Measurements from ENCODE around the gene RNF5.

The RNF5 gene

DNA sequence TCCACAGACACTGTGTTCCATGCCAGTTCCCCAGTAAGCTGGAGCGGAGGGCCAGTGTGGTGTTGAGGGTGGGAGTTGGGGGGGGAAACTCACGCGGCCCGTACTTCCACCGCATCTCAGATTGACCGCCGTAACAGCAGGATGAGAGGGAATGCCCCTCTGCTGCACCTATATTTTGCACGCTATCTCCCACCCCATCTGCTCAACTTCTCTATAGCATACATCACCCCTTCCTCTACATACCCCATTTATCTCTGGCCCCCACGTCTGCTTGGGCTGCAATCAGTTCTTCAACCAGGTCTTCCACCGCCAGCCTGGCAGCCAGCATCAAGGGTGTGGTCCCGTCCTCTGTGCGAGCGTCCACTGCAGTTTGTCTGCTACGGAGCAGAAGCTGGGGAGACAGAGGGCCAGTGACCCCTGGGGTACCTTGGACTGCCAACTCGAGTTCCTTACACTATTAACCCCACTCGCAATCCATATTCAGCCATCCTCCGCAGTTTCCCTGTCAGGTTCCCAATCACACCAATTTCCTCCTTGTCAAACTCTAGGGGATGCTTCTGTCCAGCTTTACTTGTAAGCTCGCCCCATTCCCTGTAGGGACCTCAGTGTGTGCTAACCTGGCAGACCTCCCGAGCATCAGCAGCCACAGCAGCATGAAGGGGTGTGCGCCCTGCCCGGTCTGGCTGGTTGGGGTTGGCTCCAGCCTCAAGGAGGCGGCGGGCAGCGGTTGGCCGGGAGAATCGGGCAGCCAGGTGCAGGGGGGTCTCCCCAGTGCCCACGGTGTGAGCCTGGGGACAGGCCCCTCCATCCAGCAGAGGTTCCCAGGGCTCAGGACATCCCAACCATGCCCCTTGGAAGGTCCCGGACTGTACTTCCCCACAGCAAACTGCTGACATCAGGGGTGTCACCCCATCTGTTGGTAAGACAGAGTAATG lies 18.7 kb downstream of the RNF5 start (continued):
- TF ChIP-seq BCL6B (tag by site-specific recombination; IDR thresholded peaks at IDR 0.05) (no peak), HOXC10 (CRISPR knock-in tag; IDR thresholded peaks at IDR 0.05) (0 out of 2 replicates have a peak, but pooled peaks have one; percentile 7), ZNF37A (tag by site-specific recombination; IDR thresholded peaks at IDR 0.05) (no peak), ZBTB1 (tag by site-specific recombination; IDR thresholded peaks at IDR 0.05) (no peak), PATZ1 (tag by site-specific recombination; IDR thresholded peaks at IDR 0.05) (no peak; the same call in none of the 2 replicates), TRIM28 (IDR thresholded peaks at IDR 0.05; ENCODE audit: borderline replicate concordance, low read length) (no peak), ZNF157 (tag by site-specific recombination; IDR thresholded peaks at IDR 0.05) (no peak), ZNF600 (tag by site-specific recombination; IDR thresholded peaks at IDR 0.05) (peak; percentile 86), ZNF404 (tag by site-specific recombination; IDR thresholded peaks at IDR 0.05) (no peak), ZNF221 (tag by site-specific recombination; IDR thresholded peaks at IDR 0.05; ENCODE audit: borderline replicate concordance) (no peak), PBX3 (CRISPR knock-in tag; IDR thresholded peaks at IDR 0.05) (peak; percentile 13; the same call in 1 of the 2 replicates), ZNF623 (tag by site-specific recombination; IDR thresholded peaks at IDR 0.05) (no peak), ZNF560 (tag by site-specific recombination; IDR thresholded peaks at IDR 0.05; ENCODE audit: borderline replicate concordance) (no peak), ZNF629 (tag by site-specific recombination; IDR thresholded peaks at IDR 0.05) (no peak), ZNF626 (tag by site-specific recombination; IDR thresholded peaks at IDR 0.05) (no peak)
- TF ChIP-seq, protein P1, sequence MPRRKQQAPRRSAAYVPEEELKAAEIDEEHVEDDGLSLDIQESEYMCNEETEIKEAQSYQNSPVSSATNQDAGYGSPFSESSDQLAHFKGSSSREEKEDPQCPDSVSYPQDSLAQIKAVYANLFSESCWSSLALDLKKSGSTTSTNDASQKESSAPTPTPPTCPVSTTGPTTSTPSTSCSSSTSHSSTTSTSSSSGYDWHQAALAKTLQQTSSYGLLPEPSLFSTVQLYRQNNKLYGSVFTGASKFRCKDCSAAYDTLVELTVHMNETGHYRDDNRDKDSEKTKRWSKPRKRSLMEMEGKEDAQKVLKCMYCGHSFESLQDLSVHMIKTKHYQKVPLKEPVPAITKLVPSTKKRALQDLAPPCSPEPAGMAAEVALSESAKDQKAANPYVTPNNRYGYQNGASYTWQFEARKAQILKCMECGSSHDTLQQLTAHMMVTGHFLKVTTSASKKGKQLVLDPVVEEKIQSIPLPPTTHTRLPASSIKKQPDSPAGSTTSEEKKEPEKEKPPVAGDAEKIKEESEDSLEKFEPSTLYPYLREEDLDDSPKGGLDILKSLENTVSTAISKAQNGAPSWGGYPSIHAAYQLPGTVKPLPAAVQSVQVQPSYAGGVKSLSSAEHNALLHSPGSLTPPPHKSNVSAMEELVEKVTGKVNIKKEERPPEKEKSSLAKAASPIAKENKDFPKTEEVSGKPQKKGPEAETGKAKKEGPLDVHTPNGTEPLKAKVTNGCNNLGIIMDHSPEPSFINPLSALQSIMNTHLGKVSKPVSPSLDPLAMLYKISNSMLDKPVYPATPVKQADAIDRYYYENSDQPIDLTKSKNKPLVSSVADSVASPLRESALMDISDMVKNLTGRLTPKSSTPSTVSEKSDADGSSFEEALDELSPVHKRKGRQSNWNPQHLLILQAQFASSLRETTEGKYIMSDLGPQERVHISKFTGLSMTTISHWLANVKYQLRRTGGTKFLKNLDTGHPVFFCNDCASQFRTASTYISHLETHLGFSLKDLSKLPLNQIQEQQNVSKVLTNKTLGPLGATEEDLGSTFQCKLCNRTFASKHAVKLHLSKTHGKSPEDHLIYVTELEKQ (tag by site-specific recombination; IDR thresholded peaks at IDR 0.05; ENCODE audit: borderline replicate concordance), result no peak
- TF ChIP-seq, protein P2, sequence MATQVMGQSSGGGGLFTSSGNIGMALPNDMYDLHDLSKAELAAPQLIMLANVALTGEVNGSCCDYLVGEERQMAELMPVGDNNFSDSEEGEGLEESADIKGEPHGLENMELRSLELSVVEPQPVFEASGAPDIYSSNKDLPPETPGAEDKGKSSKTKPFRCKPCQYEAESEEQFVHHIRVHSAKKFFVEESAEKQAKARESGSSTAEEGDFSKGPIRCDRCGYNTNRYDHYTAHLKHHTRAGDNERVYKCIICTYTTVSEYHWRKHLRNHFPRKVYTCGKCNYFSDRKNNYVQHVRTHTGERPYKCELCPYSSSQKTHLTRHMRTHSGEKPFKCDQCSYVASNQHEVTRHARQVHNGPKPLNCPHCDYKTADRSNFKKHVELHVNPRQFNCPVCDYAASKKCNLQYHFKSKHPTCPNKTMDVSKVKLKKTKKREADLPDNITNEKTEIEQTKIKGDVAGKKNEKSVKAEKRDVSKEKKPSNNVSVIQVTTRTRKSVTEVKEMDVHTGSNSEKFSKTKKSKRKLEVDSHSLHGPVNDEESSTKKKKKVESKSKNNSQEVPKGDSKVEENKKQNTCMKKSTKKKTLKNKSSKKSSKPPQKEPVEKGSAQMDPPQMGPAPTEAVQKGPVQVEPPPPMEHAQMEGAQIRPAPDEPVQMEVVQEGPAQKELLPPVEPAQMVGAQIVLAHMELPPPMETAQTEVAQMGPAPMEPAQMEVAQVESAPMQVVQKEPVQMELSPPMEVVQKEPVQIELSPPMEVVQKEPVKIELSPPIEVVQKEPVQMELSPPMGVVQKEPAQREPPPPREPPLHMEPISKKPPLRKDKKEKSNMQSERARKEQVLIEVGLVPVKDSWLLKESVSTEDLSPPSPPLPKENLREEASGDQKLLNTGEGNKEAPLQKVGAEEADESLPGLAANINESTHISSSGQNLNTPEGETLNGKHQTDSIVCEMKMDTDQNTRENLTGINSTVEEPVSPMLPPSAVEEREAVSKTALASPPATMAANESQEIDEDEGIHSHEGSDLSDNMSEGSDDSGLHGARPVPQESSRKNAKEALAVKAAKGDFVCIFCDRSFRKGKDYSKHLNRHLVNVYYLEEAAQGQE (tag by site-specific recombination; IDR thresholded peaks at IDR 0.05), result no peak
- TF ChIP-seq, protein P3, sequence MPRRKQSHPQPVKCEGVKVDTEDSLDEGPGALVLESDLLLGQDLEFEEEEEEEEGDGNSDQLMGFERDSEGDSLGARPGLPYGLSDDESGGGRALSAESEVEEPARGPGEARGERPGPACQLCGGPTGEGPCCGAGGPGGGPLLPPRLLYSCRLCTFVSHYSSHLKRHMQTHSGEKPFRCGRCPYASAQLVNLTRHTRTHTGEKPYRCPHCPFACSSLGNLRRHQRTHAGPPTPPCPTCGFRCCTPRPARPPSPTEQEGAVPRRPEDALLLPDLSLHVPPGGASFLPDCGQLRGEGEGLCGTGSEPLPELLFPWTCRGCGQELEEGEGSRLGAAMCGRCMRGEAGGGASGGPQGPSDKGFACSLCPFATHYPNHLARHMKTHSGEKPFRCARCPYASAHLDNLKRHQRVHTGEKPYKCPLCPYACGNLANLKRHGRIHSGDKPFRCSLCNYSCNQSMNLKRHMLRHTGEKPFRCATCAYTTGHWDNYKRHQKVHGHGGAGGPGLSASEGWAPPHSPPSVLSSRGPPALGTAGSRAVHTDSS (tag by site-specific recombination; IDR thresholded peaks at IDR 0.05), result no peak
- TF ChIP-seq, protein P4, sequence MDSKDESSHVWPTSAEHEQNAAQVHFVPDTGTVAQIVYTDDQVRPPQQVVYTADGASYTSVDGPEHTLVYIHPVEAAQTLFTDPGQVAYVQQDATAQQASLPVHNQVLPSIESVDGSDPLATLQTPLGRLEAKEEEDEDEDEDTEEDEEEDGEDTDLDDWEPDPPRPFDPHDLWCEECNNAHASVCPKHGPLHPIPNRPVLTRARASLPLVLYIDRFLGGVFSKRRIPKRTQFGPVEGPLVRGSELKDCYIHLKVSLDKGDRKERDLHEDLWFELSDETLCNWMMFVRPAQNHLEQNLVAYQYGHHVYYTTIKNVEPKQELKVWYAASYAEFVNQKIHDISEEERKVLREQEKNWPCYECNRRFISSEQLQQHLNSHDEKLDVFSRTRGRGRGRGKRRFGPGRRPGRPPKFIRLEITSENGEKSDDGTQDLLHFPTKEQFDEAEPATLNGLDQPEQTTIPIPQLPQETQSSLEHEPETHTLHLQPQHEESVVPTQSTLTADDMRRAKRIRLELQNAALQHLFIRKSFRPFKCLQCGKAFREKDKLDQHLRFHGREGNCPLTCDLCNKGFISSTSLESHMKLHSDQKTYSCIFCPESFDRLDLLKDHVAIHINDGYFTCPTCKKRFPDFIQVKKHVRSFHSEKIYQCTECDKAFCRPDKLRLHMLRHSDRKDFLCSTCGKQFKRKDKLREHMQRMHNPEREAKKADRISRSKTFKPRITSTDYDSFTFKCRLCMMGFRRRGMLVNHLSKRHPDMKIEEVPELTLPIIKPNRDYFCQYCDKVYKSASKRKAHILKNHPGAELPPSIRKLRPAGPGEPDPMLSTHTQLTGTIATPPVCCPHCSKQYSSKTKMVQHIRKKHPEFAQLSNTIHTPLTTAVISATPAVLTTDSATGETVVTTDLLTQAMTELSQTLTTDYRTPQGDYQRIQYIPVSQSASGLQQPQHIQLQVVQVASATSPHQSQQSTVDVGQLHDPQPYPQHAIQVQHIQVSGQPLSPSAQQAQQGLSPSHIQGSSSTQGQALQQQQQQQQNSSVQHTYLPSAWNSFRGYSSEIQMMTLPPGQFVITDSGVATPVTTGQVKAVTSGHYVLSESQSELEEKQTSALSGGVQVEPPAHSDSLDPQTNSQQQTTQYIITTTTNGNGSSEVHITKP (tag by site-specific recombination; IDR thresholded peaks at IDR 0.05), result no peak

Data from HEK293 (cell line).